Prostate gland (tissue), 2 donors: ENCODE data around the gene RYR3. TPM values are rescaled to one million over a fixed set of nuclear protein-coding genes. Genes with fewer than 3 reads are reported as not detected.

Source experiments
- DNase-seq: peaks from one replicate; pipeline ENCODE4 v3.0.0-alpha.2; 2019; ENCODE audit warnings: low spot score
- H3K27ac ChIP-seq, 2 donors: fragments of 200-600 bp; sonication (generic); 2 replicates each; pipeline ENCODE4 v1.5.1; 2017 to 2019
- H3K27me3 ChIP-seq: fragments of 200-600 bp; sonication (generic); replicated peaks from 2 replicates; pipeline ENCODE4 v1.5.1; 2019; ENCODE audit not compliant: insufficient read depth
- H3K36me3 ChIP-seq, 2 donors: fragments of 200-600 bp; sonication (generic); 1 replicate in 1 of 2; 2 replicates in 1 of 2; pipeline versions ENCODE4 v1.5.1 to v1.8.1; 2017 to 2019
- H3K4me1 ChIP-seq: fragments of 200-600 bp; sonication (generic); replicated peaks from 2 replicates; pipeline ENCODE4 v1.5.1; 2019
- H3K4me3 ChIP-seq, 2 donors: fragments of 200-600 bp; sonication (generic); 2 replicates each; pipeline ENCODE4 v1.5.1; 2017 to 2019
- H3K9me3 ChIP-seq: fragments of 200-600 bp; sonication (generic); 2 replicates; pipeline ENCODE4 v1.5.1; 2017
- POLR2A ChIP-seq: fragments of 450-650 bp; IDR thresholded peaks from one replicate; pipeline ENCODE4 v1.6.1; 2016; ENCODE audit warnings: antibody characterized with exemption, mild to moderate bottlenecking
- POLR2AphosphoS5 ChIP-seq: sonication (generic); formaldehyde crosslinking; IDR thresholded peaks from one replicate; pipeline ENCODE4 v1.6.1; 2017; ENCODE audit warnings: antibody characterized with exemption
- WGBS: methylation state at CpG from one replicate; pipeline ENCODE4 v1.1.5; 2018; 5-methylcytosine and 5-hydroxymethylcytosine counted together
- intact Hi-C: fragments of 100-400 bp; cut with DNase I; formaldehyde crosslinking; loops from one replicate; pipeline ENCODE4 v1.14.2; 2022
- total RNA-seq, 2 donors: library from RNA; depleted of rRNA; stranded (reverse); fragments of >200 nt; gene quantifications; one replicate each; pipeline ENCODE4 v1.1.0, GENCODE V29; 2016
- TF ChIP-seq, protein P1 (sequence below), 4 experiments: fragments of 200-600 bp in 2 of 4; fragments of 450-650 bp in 2 of 4; sonication (generic) in 2 of 4; IDR thresholded peaks; 1 replicate in 3 of 4; 2 replicates in 1 of 4; pipeline ENCODE4 v1.5.1; 2016 to 2019; ENCODE audit warnings: antibody characterized with exemption in 4 of 4, mild to moderate bottlenecking in 2 of 4, moderate library complexity in 2 of 4

The RYR3 gene
- total RNA-seq, 2 donors from 2014 or later: 0.41 to 2.3 TPM

DNA sequence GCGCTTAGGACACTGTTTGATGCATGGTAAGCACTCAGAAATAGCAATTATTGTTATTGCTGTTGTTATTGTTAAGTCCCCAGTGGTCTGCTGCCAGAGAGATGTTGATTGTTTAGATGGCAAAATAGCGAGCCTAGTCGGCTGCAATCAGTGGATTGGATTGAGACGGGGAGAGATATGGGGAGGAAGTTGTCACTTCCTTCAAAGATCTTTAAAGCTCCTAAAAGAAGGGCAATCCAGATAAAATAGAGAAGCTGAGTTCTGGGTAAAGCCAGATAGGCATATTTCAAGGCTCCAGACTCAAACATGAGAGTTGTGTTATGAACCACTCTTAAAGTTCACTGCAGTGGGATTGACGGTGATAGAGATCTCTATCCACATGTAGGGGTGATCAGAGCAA lies 64.5 kb downstream of the RYR3 start:
- no peak for DNase-seq
- no peak overlapping the region for H3K27ac ChIP-seq
- no peaks in the 10 kb centered on the region for H3K27me3 ChIP-seq
- no peak overlapping the region for H3K4me3 ChIP-seq
- TF ChIP-seq, protein P1, sequence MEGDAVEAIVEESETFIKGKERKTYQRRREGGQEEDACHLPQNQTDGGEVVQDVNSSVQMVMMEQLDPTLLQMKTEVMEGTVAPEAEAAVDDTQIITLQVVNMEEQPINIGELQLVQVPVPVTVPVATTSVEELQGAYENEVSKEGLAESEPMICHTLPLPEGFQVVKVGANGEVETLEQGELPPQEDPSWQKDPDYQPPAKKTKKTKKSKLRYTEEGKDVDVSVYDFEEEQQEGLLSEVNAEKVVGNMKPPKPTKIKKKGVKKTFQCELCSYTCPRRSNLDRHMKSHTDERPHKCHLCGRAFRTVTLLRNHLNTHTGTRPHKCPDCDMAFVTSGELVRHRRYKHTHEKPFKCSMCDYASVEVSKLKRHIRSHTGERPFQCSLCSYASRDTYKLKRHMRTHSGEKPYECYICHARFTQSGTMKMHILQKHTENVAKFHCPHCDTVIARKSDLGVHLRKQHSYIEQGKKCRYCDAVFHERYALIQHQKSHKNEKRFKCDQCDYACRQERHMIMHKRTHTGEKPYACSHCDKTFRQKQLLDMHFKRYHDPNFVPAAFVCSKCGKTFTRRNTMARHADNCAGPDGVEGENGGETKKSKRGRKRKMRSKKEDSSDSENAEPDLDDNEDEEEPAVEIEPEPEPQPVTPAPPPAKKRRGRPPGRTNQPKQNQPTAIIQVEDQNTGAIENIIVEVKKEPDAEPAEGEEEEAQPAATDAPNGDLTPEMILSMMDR (IDR thresholded peaks at IDR 0.05): no peak
- TF ChIP-seq POLR2AphosphoS5: no peak
- TF ChIP-seq POLR2A: no peak
- no peaks in the 10 kb centered on the region for H3K36me3 ChIP-seq
- H3K9me3 ChIP-seq: no peaks in the 10 kb centered on the region
- H3K4me1 ChIP-seq: no peaks in the 10 kb centered on the region
- 71% methylated on average over 5 of the region's 5 CpGs for WGBS
- intact Hi-C loops: no loop called here

DNA sequence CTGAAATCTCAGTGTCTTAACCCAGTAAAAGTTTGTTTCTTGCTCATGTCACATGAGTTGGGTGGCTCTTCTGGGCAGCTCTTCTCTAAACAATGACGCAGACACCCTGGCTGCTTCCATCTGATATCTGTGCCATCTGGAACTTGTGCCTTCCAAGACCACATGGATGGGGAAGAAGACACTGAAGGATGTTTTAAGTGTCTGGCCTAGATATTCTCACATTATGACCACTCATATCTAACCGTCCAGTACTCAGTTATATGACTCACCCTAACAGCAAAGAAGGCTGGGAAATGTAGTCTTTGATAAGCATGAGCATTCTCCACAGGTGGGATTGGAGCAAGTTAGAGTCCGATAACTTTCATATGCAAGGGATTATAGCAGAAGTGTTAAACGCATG lies 66.4 kb downstream of the RYR3 start:
- H3K4me1 ChIP-seq: no peaks in the 10 kb centered on the region
- H3K36me3 ChIP-seq: no peaks in the 10 kb centered on the region
- intact Hi-C loops: no loop called here
- TF ChIP-seq, protein P1 (IDR thresholded peaks at IDR 0.05): no peak
- TF ChIP-seq POLR2AphosphoS5 (no peak), POLR2A (no peak)
- H3K9me3 ChIP-seq: no peaks in the 10 kb centered on the region
- H3K4me3 ChIP-seq: no peak overlapping the region
- 82% methylated on average over 4 of the region's 4 CpGs for WGBS
- no peak overlapping the region for H3K27ac ChIP-seq
- no peak for DNase-seq
- H3K27me3 ChIP-seq: no peaks in the 10 kb centered on the region

DNA sequence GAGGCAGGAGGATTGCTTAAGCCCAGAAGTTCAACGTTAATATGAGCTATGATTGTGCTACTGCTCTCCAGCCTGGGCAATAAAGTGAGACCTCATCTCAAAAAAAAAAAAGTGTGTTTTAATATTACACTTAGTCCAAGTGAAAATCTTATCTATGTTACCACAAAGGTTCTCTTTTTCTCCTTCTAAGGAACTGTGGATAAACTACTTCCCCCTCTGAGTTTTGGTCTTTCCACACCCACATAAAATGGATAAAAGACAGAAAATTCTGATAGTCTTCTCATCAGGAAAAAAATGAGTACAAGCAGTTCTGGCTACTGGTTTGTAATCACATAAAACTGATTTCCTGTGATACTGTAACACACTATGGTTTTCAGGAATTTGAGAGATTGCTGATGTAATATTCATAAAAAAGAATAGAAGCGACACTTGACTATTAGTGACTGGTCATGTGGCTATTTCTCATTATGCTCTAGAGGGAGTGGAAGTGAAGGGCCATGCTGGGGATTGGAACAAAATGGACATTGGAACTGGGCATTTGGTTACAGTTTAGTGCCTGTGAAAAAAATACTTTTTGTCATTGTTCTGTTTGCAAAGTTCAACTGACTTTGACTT lies 68.2 kb downstream of the RYR3 start:
- Histone ChIP-seq H3K36me3 (no peaks in the 10 kb centered on the region), H3K9me3 (no peaks in the 10 kb centered on the region), H3K27ac (no peak overlapping the region), H3K27me3 (no peaks in the 10 kb centered on the region), H3K4me3 (no peak overlapping the region), H3K4me1 (no peaks in the 10 kb centered on the region)
- DNase-seq: no peak
- intact Hi-C loops: no loop called here
- TF ChIP-seq POLR2A (no peak), POLR2AphosphoS5 (no peak)
- TF ChIP-seq, protein P1 (IDR thresholded peaks at IDR 0.05): no peak
- WGBS: 79% methylated on average over 2 of the region's 2 CpGs

DNA sequence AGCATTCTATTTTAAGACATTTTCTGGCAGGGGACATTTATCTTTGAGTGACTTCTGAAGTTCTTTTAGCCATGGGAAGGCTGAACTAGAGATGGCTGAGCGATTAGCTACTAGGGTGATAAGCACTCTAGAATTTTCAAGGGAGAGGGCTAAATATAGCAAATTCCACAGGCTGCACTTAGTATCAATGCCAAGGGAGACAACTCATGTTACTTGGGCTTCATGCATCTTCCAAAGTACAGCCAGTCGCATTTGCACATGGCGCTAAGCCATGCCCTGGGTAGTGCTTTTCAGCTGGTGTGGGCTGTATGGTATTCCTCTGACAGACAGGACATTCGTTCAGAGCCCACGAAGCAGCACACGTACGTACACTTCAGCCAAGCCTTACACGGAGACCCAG lies 69.6 kb downstream of the RYR3 start:
- 96% methylated on average over 8 of the region's 8 CpGs for WGBS
- Histone ChIP-seq H3K4me1 (no peaks in the 10 kb centered on the region), H3K27me3 (no peaks in the 10 kb centered on the region), H3K36me3 (no peaks in the 10 kb centered on the region), H3K4me3 (no peak overlapping the region), H3K27ac (no peak overlapping the region), H3K9me3 (no peaks in the 10 kb centered on the region)
- intact Hi-C loops: no loop called here
- DNase-seq: no peak
- TF ChIP-seq POLR2AphosphoS5 (no peak), POLR2A (no peak)
- TF ChIP-seq, protein P1 (IDR thresholded peaks at IDR 0.05): no peak

DNA sequence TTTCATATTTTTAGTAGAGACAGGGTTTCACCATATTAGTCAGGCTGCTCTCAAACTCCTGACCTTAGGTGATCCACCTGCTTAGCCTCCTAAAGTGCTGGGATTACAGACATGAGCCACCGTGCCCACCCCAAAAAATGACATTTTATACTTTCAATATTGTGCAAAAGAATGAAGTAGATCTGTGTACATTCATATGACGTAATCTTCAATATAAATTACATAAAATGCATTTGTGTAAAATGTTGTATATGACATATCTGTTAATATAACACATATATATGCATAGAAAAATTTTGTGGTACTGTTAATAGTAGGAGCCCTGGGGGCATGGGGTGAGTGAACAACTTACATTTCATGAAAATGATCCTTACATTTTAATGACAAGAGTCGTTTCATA lies 71.7 kb downstream of the RYR3 start:
- no peak overlapping the region for H3K4me3 ChIP-seq
- H3K36me3 ChIP-seq: no peaks in the 10 kb centered on the region
- WGBS: 85% methylated on average over 3 of the region's 3 CpGs
- intact Hi-C loops: no loop called here
- DNase-seq: no peak
- no peaks in the 10 kb centered on the region for H3K9me3 ChIP-seq
- TF ChIP-seq POLR2AphosphoS5: no peak
- TF ChIP-seq, protein P1 (IDR thresholded peaks at IDR 0.05): no peak
- no peak overlapping the region for H3K27ac ChIP-seq
- H3K4me1 ChIP-seq: no peaks in the 10 kb centered on the region
- no peaks in the 10 kb centered on the region for H3K27me3 ChIP-seq
